ENCODE measurements around the gene KCNE4.

KCNE4 gene

DNA sequence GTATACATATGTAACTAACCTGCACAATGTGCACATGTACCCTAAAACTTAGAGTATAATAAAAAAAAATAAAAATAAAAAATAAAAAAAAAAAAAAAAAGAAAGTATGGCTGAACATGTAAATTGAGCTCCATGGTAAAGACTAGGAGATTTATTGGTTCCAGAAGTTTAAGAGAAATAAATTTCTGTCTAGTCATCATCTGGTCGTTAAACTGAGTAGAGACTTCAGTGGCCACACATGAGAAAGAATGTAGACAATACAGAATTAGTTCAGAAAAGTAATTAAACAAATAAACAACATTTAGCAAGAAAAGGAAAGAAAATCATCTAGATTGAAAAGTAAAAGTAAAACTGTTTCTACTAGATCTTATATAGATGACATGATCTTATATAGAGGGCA, 12.4 kb upstream of the KCNE4 start:
- DNase-seq: no peak
- Histone ChIP-seq H3K4me2 (ENCODE audit: low read depth, low read length) (no peak overlapping the region), H3K27me3 (replicated peaks; ENCODE audit: insufficient read depth, low read length) (no peaks in the 10 kb centered on the region), H3K27ac (ENCODE audit: low read length) (no peak overlapping the region), H3K4me3 (ENCODE audit: low read length) (no peak overlapping the region), H3K4me1 (ENCODE audit: low read length) (no peaks in the 10 kb centered on the region), H2AFZ (ENCODE audit: low read length) (no peak overlapping the region), H3F3A (ENCODE audit: insufficient read depth, low read length) (no peaks in the 10 kb centered on the region), H3K36me3 (replicated peaks; ENCODE audit: insufficient read depth, low read length) (no peaks in the 10 kb centered on the region), H3K9ac (ENCODE audit: low read length) (no peak overlapping the region), H3K9me3 (replicated peaks; ENCODE audit: insufficient read depth, low read length) (no peaks in the 10 kb centered on the region), H3K9me2 (replicated peaks; ENCODE audit: insufficient read depth, low read length) (no peaks in the 10 kb centered on the region), H3K79me2 (ENCODE audit: low read length) (no peaks in the 10 kb centered on the region), H4K20me1 (ENCODE audit: insufficient read depth, low read length) (no peaks in the 10 kb centered on the region)
- TF ChIP-seq EZH2 (optimal IDR thresholded peaks at IDR 0.05; ENCODE audit: low read depth, low read length): no peak
- TF ChIP-seq EZH2phosphoT487 (IDR thresholded peaks at IDR 0.05; ENCODE audit: low read length): no peak
- TF ChIP-seq CTCF (IDR thresholded peaks at IDR 0.05; ENCODE audit: low read length): no peak

DNA sequence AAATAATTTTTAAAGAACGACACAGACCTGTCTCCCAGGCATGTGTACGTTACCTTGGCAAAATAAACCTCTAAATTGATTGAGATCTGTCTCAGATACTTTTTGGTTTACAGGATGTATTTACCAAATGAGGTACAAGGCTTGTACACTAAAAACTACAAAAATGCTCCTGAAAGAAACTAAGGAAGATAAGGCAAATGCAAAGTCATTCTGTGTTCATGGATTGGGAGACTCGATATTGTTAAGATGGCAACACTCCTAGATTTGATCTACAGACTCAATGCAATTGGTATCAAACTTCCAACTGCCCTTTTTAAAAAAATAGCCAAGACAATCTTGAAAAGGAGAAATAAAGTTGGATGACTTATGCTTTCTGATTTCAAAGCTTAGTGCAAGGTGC, 11.5 kb upstream of the KCNE4 start:
- Histone ChIP-seq H3K9me3 (replicated peaks; ENCODE audit: insufficient read depth, low read length) (no peaks in the 10 kb centered on the region), H4K20me1 (ENCODE audit: insufficient read depth, low read length) (no peaks in the 10 kb centered on the region), H3K4me1 (ENCODE audit: low read length) (no peaks in the 10 kb centered on the region), H3K79me2 (ENCODE audit: low read length) (no peaks in the 10 kb centered on the region), H3K4me3 (ENCODE audit: low read length) (no peak overlapping the region), H3K4me2 (ENCODE audit: low read depth, low read length) (no peak overlapping the region), H2AFZ (ENCODE audit: low read length) (no peak overlapping the region), H3F3A (ENCODE audit: insufficient read depth, low read length) (no peaks in the 10 kb centered on the region), H3K27ac (ENCODE audit: low read length) (no peak overlapping the region), H3K9me2 (replicated peaks; ENCODE audit: insufficient read depth, low read length) (no peaks in the 10 kb centered on the region), H3K27me3 (replicated peaks; ENCODE audit: insufficient read depth, low read length) (no peaks in the 10 kb centered on the region), H3K36me3 (replicated peaks; ENCODE audit: insufficient read depth, low read length) (no peaks in the 10 kb centered on the region), H3K9ac (ENCODE audit: low read length) (no peak overlapping the region)
- TF ChIP-seq EZH2phosphoT487 (IDR thresholded peaks at IDR 0.05; ENCODE audit: low read length) (no peak), CTCF (IDR thresholded peaks at IDR 0.05; ENCODE audit: low read length) (no peak), EZH2 (optimal IDR thresholded peaks at IDR 0.05; ENCODE audit: low read depth, low read length) (no peak)
- no peak for DNase-seq

- no peak overlapping the region for H3K27ac ChIP-seq (ENCODE audit: low read length)
- no peak overlapping the region for H2AFZ ChIP-seq (ENCODE audit: low read length)
- TF ChIP-seq EZH2 (optimal IDR thresholded peaks at IDR 0.05; ENCODE audit: low read depth, low read length) (no peak), EZH2phosphoT487 (IDR thresholded peaks at IDR 0.05; ENCODE audit: low read length) (no peak), CTCF (IDR thresholded peaks at IDR 0.05; ENCODE audit: low read length) (no peak)
- H4K20me1 ChIP-seq (ENCODE audit: insufficient read depth, low read length): no peaks in the 10 kb centered on the region
- H3K27me3 ChIP-seq (replicated peaks; ENCODE audit: insufficient read depth, low read length): no peaks in the 10 kb centered on the region
- H3F3A ChIP-seq (ENCODE audit: insufficient read depth, low read length): no peaks in the 10 kb centered on the region
- H3K4me3 ChIP-seq (ENCODE audit: low read length): no peak overlapping the region
- no peak overlapping the region for H3K9ac ChIP-seq (ENCODE audit: low read length)
- no peak for DNase-seq
- no peaks in the 10 kb centered on the region for H3K79me2 ChIP-seq (ENCODE audit: low read length)
- H3K4me1 ChIP-seq (ENCODE audit: low read length): no peaks in the 10 kb centered on the region
- H3K4me2 ChIP-seq (ENCODE audit: low read depth, low read length): no peak overlapping the region
- H3K9me3 ChIP-seq (replicated peaks; ENCODE audit: insufficient read depth, low read length): no peaks in the 10 kb centered on the region
- H3K9me2 ChIP-seq (replicated peaks; ENCODE audit: insufficient read depth, low read length): no peaks in the 10 kb centered on the region
- no peaks in the 10 kb centered on the region for H3K36me3 ChIP-seq (replicated peaks; ENCODE audit: insufficient read depth, low read length)
These were observed 10.4 kb upstream of the KCNE4 start for GRCh38 chr2:223041527-223042109.
